Fibroblast of lung (primary cell): Measurements from ENCODE around the gene APOA4.

Source experiments
- EZH2 ChIP-seq: IDR thresholded peaks from 2 replicates; pipeline ENCODE4 v1.5.1; 2012; ENCODE audit warnings: low read length, control low read depth, mild to moderate bottlenecking; ENCODE audit errors: missing control alignments
- TF ChIP-seq, protein P1 (sequence below), 2 donors: IDR thresholded peaks in 1 of 2; conservative IDR thresholded peaks in 1 of 2; 1 replicate in 1 of 2; 2 replicates in 1 of 2; pipeline ENCODE4 v1.5.1; 2011 to 2012; ENCODE audit warnings: low read length in 2 of 2, control low read depth in 1 of 2, inconsistent platforms in 1 of 2, low read depth in 1 of 2, mild to moderate bottlenecking in 1 of 2

DNA sequence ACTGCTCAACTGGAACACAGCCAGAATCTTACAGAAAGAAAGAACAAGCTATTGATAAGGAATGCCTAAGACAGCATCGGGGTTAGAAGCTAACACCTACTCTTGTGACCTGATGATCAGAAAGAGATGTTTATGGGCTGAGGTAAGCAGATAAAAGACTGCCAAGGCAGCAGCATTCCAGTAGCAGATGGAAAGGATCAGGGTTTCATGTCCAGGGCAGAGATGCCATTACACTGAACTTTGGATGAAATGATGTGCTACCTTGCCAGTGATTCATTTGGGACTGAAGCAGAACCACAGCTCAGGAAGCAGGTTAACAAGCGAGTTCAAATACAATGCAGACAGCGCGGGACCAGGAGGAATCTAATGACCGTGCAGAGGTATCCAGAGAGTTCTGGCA, 41.4 kb upstream of the APOA4 start:
- TF ChIP-seq, protein P1, sequence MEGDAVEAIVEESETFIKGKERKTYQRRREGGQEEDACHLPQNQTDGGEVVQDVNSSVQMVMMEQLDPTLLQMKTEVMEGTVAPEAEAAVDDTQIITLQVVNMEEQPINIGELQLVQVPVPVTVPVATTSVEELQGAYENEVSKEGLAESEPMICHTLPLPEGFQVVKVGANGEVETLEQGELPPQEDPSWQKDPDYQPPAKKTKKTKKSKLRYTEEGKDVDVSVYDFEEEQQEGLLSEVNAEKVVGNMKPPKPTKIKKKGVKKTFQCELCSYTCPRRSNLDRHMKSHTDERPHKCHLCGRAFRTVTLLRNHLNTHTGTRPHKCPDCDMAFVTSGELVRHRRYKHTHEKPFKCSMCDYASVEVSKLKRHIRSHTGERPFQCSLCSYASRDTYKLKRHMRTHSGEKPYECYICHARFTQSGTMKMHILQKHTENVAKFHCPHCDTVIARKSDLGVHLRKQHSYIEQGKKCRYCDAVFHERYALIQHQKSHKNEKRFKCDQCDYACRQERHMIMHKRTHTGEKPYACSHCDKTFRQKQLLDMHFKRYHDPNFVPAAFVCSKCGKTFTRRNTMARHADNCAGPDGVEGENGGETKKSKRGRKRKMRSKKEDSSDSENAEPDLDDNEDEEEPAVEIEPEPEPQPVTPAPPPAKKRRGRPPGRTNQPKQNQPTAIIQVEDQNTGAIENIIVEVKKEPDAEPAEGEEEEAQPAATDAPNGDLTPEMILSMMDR (conservative IDR thresholded peaks at IDR 0.05 in 1 of 2, IDR thresholded peaks at IDR 0.05 in 1 of 2; ENCODE audit: low read depth in 1 of 2, low read length in 2 of 2) = no peak
- no peak for TF ChIP-seq EZH2
